Calu3 (cell line): Measurements from ENCODE around the gene TAS1R1. TPM values are rescaled to one million over a fixed set of nuclear protein-coding genes. Genes with fewer than 3 reads are reported as not detected.

ENCODE experiments used
- BruUV-seq: library from RNA; stranded (reverse); fragments of 400-500 nt; replicated peaks from 2 replicates; lab custom pipeline; 2021; lab: Mats Ljungman, UMichigan
- CTCF ChIA-PET: fragments of 300-600 bp; sonication (Branson Sonifier 250); formaldehyde crosslinking; loops from one replicate; lab custom pipeline; 2022; ENCODE audit warnings: antibody characterized with exemption; lab: Charles Lee
- DNase-seq: peaks from one replicate; pipeline ENCODE4 v3.0.0; 2022
- H3K27ac Mint-ChIP-seq: one replicate; pipeline ENCODE4 v1.8.0; 2022; ENCODE audit warnings: mixed read lengths; ENCODE audit not compliant: unreplicated experiment
- H3K27me3 Mint-ChIP-seq: one replicate; pipeline ENCODE4 v1.8.0; 2022; ENCODE audit warnings: mixed read lengths; ENCODE audit not compliant: unreplicated experiment
- H3K36me3 Mint-ChIP-seq: one replicate; pipeline ENCODE4 v1.8.0; 2022; ENCODE audit warnings: mild to moderate bottlenecking, moderate library complexity, mixed read lengths; ENCODE audit not compliant: insufficient read depth, unreplicated experiment
- H3K4me1 Mint-ChIP-seq: one replicate; pipeline ENCODE4 v1.8.0; 2022; ENCODE audit warnings: mild to moderate bottlenecking, low read depth, mixed read lengths; ENCODE audit not compliant: unreplicated experiment
- H3K4me3 Mint-ChIP-seq: one replicate; pipeline ENCODE4 v1.8.0; 2022; ENCODE audit warnings: mild to moderate bottlenecking, low read depth, moderate library complexity, mixed read lengths; ENCODE audit not compliant: unreplicated experiment
- H3K9me3 Mint-ChIP-seq: one replicate; pipeline ENCODE4 v1.8.0; 2022; ENCODE audit warnings: low read depth, mixed read lengths; ENCODE audit not compliant: unreplicated experiment
- CTCF ChIP-seq: fragments of 200-600 bp; IDR thresholded peaks from one replicate; pipeline ENCODE4 v1.8.0; 2022; ENCODE audit warnings: antibody characterized with exemption; ENCODE audit not compliant: unreplicated experiment
- intact Hi-C: fragments of 100-400 bp; cut with micrococcal nuclease; formaldehyde crosslinking; loops from one replicate; pipeline ENCODE4 v1.10.0; 2022; ENCODE audit not compliant: unreplicated experiment
- total RNA-seq: library from RNA; stranded (reverse); gene quantifications from 2 replicates; pipeline ENCODE4 v1.2.3, GENCODE V29; 2022

The TAS1R1 gene
- total RNA-seq, 1 experiment from 2014 or later: not detected

GRCh38 chr1:6588893-6589520 lies 33.9 kb downstream of the TAS1R1 start:
- no peaks in the 10 kb centered on the region for H3K9me3 Mint-ChIP-seq
- no peaks in the 10 kb centered on the region for H3K27me3 Mint-ChIP-seq
- CTCF ChIA-PET: no interaction called here
- H3K4me3 Mint-ChIP-seq: no peak overlapping the region
- no peaks in the 10 kb centered on the region for H3K4me1 Mint-ChIP-seq
- intact Hi-C loops: no loop called here
- no TSS peak for BruUV-seq
- no peak for DNase-seq
- peaks cover 5% of the 10 kb centered on the region for H3K36me3 Mint-ChIP-seq
- no peak for TF ChIP-seq CTCF
- H3K27ac Mint-ChIP-seq: no peak overlapping the region

- CTCF ChIA-PET: no interaction called here
- Mint-ChIP-seq H3K36me3 (peaks cover 6% of the 10 kb centered on the region), H3K27me3 (no peaks in the 10 kb centered on the region), H3K9me3 (no peaks in the 10 kb centered on the region), H3K4me3 (no peak overlapping the region), H3K4me1 (no peaks in the 10 kb centered on the region), H3K27ac (no peak overlapping the region)
- no TSS peak for BruUV-seq
- no peak for TF ChIP-seq CTCF
- DNase-seq: no peak
- intact Hi-C loops: no loop called here
These were observed 34.9 kb downstream of the TAS1R1 start for GRCh38 chr1:6590046-6590445.

GRCh38 chr1:6591222-6591621 lies 36.1 kb downstream of the TAS1R1 start:
- Mint-ChIP-seq H3K27me3 (no peaks in the 10 kb centered on the region), H3K4me1 (no peaks in the 10 kb centered on the region), H3K27ac (no peak overlapping the region), H3K4me3 (no peak overlapping the region), H3K36me3 (peaks cover 13% of the 10 kb centered on the region), H3K9me3 (no peaks in the 10 kb centered on the region)
- no peak for DNase-seq
- intact Hi-C loops: no loop called here
- TF ChIP-seq CTCF: no peak
- CTCF ChIA-PET: no interaction called here
- no TSS peak for BruUV-seq

GRCh38 chr1:6591644-6592043 lies 36.5 kb downstream of the TAS1R1 start:
- no TSS peak for BruUV-seq
- TF ChIP-seq CTCF: no peak
- peaks cover 17% of the 10 kb centered on the region for H3K36me3 Mint-ChIP-seq
- H3K9me3 Mint-ChIP-seq: no peaks in the 10 kb centered on the region
- CTCF ChIA-PET: no interaction called here
- H3K27me3 Mint-ChIP-seq: no peaks in the 10 kb centered on the region
- H3K4me1 Mint-ChIP-seq: no peaks in the 10 kb centered on the region
- H3K4me3 Mint-ChIP-seq: no peak overlapping the region
- no peak overlapping the region for H3K27ac Mint-ChIP-seq
- DNase-seq: no peak
- intact Hi-C loops: no loop called here
